Sigmoid colon (tissue), 7 donors: ENCODE results near the gene S100A4. TPM values are rescaled to one million over a fixed set of nuclear protein-coding genes. Genes with fewer than 3 reads are reported as not detected.

ENCODE experiments used
- DNase-seq: peaks from one replicate; pipeline ENCODE4 v3.0.0-alpha.2; 2019
- H3K27ac ChIP-seq, 4 donors: fragments of 200-600 bp; sonication (generic); one replicate each; pipeline ENCODE4 v1.5.1; 2016 to 2019; ENCODE audit warnings: mild to moderate bottlenecking in 1 of 4
- H3K27me3 ChIP-seq, 3 donors: fragments of 200-600 bp; sonication (generic); one replicate each; pipeline ENCODE4 v1.5.1; 2019; ENCODE audit warnings: mild to moderate bottlenecking in 1 of 3
- H3K36me3 ChIP-seq, 4 donors: fragments of 200-600 bp; sonication (generic); one replicate each; pipeline ENCODE4 v1.5.1; 2016 to 2019
- H3K4me1 ChIP-seq, 4 donors: fragments of 200-600 bp; sonication (generic); one replicate each; pipeline ENCODE4 v1.5.1; 2017 to 2019
- H3K4me3 ChIP-seq, 4 donors: fragments of 200-600 bp; sonication (generic); one replicate each; pipeline ENCODE4 v1.5.1; 2017 to 2019; ENCODE audit warnings: mild to moderate bottlenecking in 2 of 4, moderate library complexity in 1 of 4
- H3K9me3 ChIP-seq, 4 donors: fragments of 200-600 bp in 3 of 4; sonication (generic) in 3 of 4; one replicate each; pipeline versions ENCODE4 v1.5.1 to v1.6.1; 2013 to 2019
- EP300 ChIP-seq, 4 donors: sonication (generic); formaldehyde crosslinking; IDR thresholded peaks; one replicate each; pipeline ENCODE4 v1.6.1; 2017; ENCODE audit warnings: antibody characterized with exemption in 4 of 4
- POLR2A ChIP-seq, 2 donors: fragments of 450-650 bp; IDR thresholded peaks; one replicate each; pipeline ENCODE4 v1.6.1; 2016; ENCODE audit warnings: antibody characterized with exemption in 2 of 2, mild to moderate bottlenecking in 2 of 2, moderate library complexity in 2 of 2
- POLR2AphosphoS5 ChIP-seq, 4 donors: sonication (generic); formaldehyde crosslinking; IDR thresholded peaks; one replicate each; pipeline ENCODE4 v1.6.1; 2017; ENCODE audit warnings: antibody characterized with exemption in 4 of 4
- WGBS, 2 donors: extraction: QIAGEN DNeasy Blood & Tissue Kit; methylation state at CpG; one replicate each; pipeline ENCODE4 v1.1.7; 2013; 5-methylcytosine and 5-hydroxymethylcytosine counted together
- intact Hi-C: fragments of 100-400 bp; cut with DNase I; formaldehyde crosslinking; loops from one replicate; pipeline ENCODE4 v1.15.1; 2023
- polyA plus RNA-seq, 3 donors: library from polyadenylated mRNA; stranded (reverse); fragments of 200-250 nt; gene quantifications; one replicate each; pipeline ENCODE4 v1.2.3, GENCODE V29; 2013
- total RNA-seq, 4 donors: library from RNA; depleted of rRNA; stranded (reverse); fragments of >200 nt; gene quantifications; one replicate each; pipeline ENCODE4 v1.1.0, GENCODE V29; 2016
- TF ChIP-seq, protein P1 (sequence below), 4 experiments: fragments of 450-650 bp in 3 of 4; fragments of 200-600 bp in 1 of 4; IDR thresholded peaks; one replicate each; pipeline ENCODE4 v1.5.1; 2016 to 2019; ENCODE audit warnings: antibody characterized with exemption in 4 of 4, mild to moderate bottlenecking in 3 of 4, moderate library complexity in 2 of 4
- donor health status: healthy with polysubstance abuse.
- donor health status: Bipolar disorder and iron deficiency.
- donor health status: healthy.

Gene S100A4
- total and polyA plus RNA-seq, 7 donors, result 189 to 499 (median 336) TPM

DNA sequence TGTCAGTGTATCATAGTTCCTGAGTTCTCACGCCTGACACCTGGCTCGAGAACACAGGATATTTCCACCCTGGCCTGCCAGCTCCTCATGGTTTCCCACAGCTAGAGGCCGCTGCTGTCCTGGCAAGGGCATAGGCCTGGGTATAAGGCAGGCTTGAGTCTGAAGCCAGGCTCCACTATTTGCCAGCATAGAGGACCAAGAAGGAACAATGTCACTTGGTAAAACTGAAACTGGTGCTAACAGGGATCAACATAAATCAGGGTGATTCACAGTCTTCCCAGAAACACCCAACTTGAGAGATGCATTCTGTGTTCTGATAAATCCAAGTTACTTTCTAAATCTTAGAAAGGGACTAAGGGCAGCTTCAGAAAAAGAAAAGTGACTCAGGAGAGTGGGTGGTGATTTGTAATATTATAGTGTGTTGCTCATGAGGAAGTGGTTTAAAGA lies 27.0 kb upstream of the S100A4 start:
- Histone ChIP-seq H3K27me3 (no peaks in the 10 kb centered on the region), H3K36me3 (no peaks in the 10 kb centered on the region), H3K9me3 (no peaks in the 10 kb centered on the region), H3K4me3 (no peak overlapping the region), H3K27ac (peak overlapping the region; percentile 57 to 68 (median 62)), H3K4me1 (peaks cover 0 to 28% (median 22%) of the 10 kb centered on the region in 4 donors)
- WGBS, 2 donors, result 7 to 14% methylated on average over 3 of the region's 3 CpGs
- DNase-seq, result peak; percentile 91
- intact Hi-C loops, result loop anchor here (1.0 to 5.0 kb wide), 5 partner anchors 44 to 200 kb away; partner anchors contain the start of genes INTS3, S100A14 and SNAPIN
- TF ChIP-seq, protein P1, sequence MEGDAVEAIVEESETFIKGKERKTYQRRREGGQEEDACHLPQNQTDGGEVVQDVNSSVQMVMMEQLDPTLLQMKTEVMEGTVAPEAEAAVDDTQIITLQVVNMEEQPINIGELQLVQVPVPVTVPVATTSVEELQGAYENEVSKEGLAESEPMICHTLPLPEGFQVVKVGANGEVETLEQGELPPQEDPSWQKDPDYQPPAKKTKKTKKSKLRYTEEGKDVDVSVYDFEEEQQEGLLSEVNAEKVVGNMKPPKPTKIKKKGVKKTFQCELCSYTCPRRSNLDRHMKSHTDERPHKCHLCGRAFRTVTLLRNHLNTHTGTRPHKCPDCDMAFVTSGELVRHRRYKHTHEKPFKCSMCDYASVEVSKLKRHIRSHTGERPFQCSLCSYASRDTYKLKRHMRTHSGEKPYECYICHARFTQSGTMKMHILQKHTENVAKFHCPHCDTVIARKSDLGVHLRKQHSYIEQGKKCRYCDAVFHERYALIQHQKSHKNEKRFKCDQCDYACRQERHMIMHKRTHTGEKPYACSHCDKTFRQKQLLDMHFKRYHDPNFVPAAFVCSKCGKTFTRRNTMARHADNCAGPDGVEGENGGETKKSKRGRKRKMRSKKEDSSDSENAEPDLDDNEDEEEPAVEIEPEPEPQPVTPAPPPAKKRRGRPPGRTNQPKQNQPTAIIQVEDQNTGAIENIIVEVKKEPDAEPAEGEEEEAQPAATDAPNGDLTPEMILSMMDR (IDR thresholded peaks at IDR 0.05), result peak; percentile 64 to 89 (median 84)
- TF ChIP-seq POLR2A (IDR thresholded peaks at IDR 0.05), result no peak
- no peak for TF ChIP-seq EP300 (IDR thresholded peaks at IDR 0.05)
- TF ChIP-seq POLR2AphosphoS5 (IDR thresholded peaks at IDR 0.05), result peak in 3 of 4 donors; percentile 12 to 56 (median 55)

GRCh38 chr1:153571706-153572105 lies 26.1 kb upstream of the S100A4 start:
- WGBS, 2 donors, result 78 to 83% methylated on average over 7 of the region's 7 CpGs
- intact Hi-C loops, result loop anchor here (1.0 to 5.0 kb wide), 5 partner anchors 45 to 201 kb away; partner anchors contain the start of genes INTS3, S100A14 and SNAPIN
- H3K27me3 ChIP-seq, result no peaks in the 10 kb centered on the region
- no peak for TF ChIP-seq POLR2AphosphoS5 (IDR thresholded peaks at IDR 0.05)
- TF ChIP-seq EP300 (IDR thresholded peaks at IDR 0.05), result no peak
- TF ChIP-seq, protein P1 (IDR thresholded peaks at IDR 0.05), result no peak
- TF ChIP-seq POLR2A (IDR thresholded peaks at IDR 0.05), result no peak
- no peak for DNase-seq
- no peaks in the 10 kb centered on the region for H3K36me3 ChIP-seq
- H3K27ac ChIP-seq, result peak overlapping the region in 2 of 4 donors; percentile 57 to 68
- H3K4me3 ChIP-seq, result no peak overlapping the region
- peaks cover 0 to 37% (median 31%) of the 10 kb centered on the region in 4 donors for H3K4me1 ChIP-seq
- H3K9me3 ChIP-seq, result no peaks in the 10 kb centered on the region

- DNase-seq, result no peak
- TF ChIP-seq, protein P1 (IDR thresholded peaks at IDR 0.05), result no peak
- TF ChIP-seq EP300 (IDR thresholded peaks at IDR 0.05) (no peak), POLR2A (IDR thresholded peaks at IDR 0.05) (no peak), POLR2AphosphoS5 (IDR thresholded peaks at IDR 0.05) (no peak)
- H3K4me3 ChIP-seq, result no peak overlapping the region
- H3K4me1 ChIP-seq, result peaks cover 0 to 45% (median 39%) of the 10 kb centered on the region in 4 donors
- no peaks in the 10 kb centered on the region for H3K27me3 ChIP-seq
- intact Hi-C loops, result loop anchor here (5.0 kb wide), 2 partner anchors 86 to 156 kb away; partner anchors contain the start of genes INTS3 and SNAPIN
- H3K27ac ChIP-seq, result no peak overlapping the region
- H3K9me3 ChIP-seq, result no peaks in the 10 kb centered on the region
- 29 to 71% methylated on average over 5 of the region's 5 CpGs for WGBS, 2 donors
- H3K36me3 ChIP-seq, result no peaks in the 10 kb centered on the region
Observed at GRCh38 chr1:153570874-153571273, 25.3 kb upstream of the S100A4 start.

GRCh38 chr1:153569465-153569864 lies 23.9 kb upstream of the S100A4 start:
- intact Hi-C loops, result no loop called here
- 87 to 92% methylated on average over 8 of the region's 8 CpGs for WGBS, 2 donors
- H3K27me3 ChIP-seq, result no peaks in the 10 kb centered on the region
- no peaks in the 10 kb centered on the region for H3K9me3 ChIP-seq
- TF ChIP-seq EP300 (IDR thresholded peaks at IDR 0.05) (no peak), POLR2AphosphoS5 (IDR thresholded peaks at IDR 0.05) (no peak), POLR2A (IDR thresholded peaks at IDR 0.05) (no peak)
- TF ChIP-seq, protein P1 (IDR thresholded peaks at IDR 0.05), result no peak
- H3K4me3 ChIP-seq, result no peak overlapping the region
- H3K4me1 ChIP-seq, result peaks cover 0 to 53% (median 46%) of the 10 kb centered on the region in 4 donors
- DNase-seq, result no peak
- no peaks in the 10 kb centered on the region for H3K36me3 ChIP-seq
- H3K27ac ChIP-seq, result no peak overlapping the region
